GM12892 (cell line): ENCODE data around the gene CD99.
A peak's percentile ranks its signal among the peaks of the same experiment; 100 is the strongest.

ENCODE experiments used
- DNase-seq: peaks from one replicate; pipeline ENCODE4 v3.0.0; 2011; ENCODE audit not compliant: insufficient read length
- FAIRE-seq: peaks from 2 replicates; lab custom pipeline; 2011; peaks lifted over from hg19 to GRCh38; lab: Jason Lieb, UNC
- POLR2A ChIP-seq: IDR thresholded peaks from 2 replicates; pipeline ENCODE4 v1.6.1; 2011; ENCODE audit warnings: low read depth, low read length, control low read depth
- POLR2AphosphoS5 ChIP-seq: IDR thresholded peaks from 2 replicates; pipeline ENCODE4 v1.6.1; 2011; ENCODE audit warnings: low read depth, low read length, control low read depth
- TAF1 ChIP-seq: IDR thresholded peaks from 2 replicates; pipeline ENCODE4 v1.6.1; 2011; ENCODE audit warnings: low read depth, mild to moderate bottlenecking, control low read depth, low read length, borderline replicate concordance

CD99 gene

DNA sequence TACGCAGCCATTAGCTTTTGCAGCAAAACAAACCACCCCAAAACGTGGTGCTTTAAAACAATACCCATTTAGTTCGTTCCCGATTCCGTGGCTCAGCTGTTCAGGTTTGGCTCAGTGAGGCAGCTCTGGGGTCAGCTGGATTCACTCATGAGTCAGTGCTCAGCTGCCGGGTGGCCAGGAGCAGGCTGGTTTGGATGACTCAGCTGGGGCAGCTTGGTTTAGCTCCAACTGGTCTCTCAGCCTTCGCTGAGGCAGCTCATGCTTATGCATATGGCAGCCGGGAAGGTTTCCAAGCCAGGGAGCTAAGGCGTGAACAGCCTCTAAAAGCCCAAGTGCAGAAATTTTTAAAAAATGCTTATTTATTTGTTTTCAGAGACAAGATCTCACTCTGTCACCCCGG, 13.3 kb upstream of the CD99 start:
- no peak for DNase-seq
- TF ChIP-seq TAF1 (no peak), POLR2AphosphoS5 (no peak), POLR2A (no peak)
- FAIRE-seq = no peak

DNA sequence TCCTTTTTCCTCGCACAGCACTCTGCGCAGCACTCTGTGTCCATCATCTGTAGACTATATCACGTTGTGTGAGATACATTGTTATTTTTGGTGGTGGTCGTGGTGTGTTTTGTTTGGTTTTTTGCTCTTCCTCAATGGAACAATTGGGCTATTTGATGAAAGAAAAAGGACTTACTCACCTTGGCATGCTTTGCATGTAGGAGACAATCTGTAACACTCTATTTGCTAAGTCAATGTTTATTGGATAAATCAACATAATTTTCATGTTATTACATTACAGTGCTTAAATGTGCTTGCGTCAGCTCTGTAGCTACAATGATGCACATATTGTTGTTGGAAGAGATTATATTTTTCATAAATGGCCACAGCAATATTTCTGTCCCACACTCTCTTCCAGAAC, 12.5 kb upstream of the CD99 start:
- no peak for TF ChIP-seq POLR2AphosphoS5
- TF ChIP-seq POLR2A = no peak
- TF ChIP-seq TAF1 = no peak
- FAIRE-seq (no peak), DNase-seq (no peak)

GRCh38 chrX:2679534-2680485, 11.3 kb upstream of the CD99 start:
- no peak for FAIRE-seq
- no peak for DNase-seq
- TF ChIP-seq POLR2AphosphoS5 = no peak
- TF ChIP-seq TAF1 = no peak
- no peak for TF ChIP-seq POLR2A

DNA sequence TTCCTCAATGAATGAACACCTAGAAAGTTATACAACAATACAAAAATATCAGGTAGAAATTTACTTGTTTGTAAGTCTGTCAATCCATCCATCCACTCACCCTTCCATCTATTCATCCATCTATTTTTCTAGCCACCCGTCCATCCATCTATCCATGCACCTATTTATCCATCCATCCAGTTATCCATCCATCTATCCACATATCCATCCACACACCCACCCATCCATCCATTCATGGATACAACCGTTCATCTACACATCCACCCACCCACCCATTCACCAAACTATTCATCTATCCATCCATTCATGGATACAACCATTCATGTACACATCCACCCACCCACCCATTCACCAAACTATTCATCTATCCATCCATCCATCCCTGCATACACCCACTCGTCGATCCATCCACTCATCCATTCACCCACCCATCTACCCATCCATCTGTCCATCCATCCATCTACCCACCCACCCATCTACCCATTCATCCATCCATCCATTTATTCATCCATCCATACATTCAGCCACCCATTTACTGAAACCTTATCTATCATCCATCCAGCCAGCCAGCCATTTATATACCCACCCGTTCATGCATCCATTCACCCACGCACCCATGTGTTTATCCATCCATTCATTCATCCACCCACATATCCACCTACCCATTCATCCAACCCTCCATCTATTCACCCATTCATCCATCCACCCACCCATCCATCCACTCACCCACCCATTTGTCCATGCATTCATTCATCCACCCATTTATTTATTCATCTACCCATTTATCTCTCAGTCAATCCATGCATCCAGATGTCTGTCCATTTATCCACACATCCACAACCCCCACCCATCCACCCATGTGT, 10.4 kb upstream of the CD99 start:
- TF ChIP-seq POLR2AphosphoS5 (no peak), POLR2A (no peak), TAF1 (no peak)
- no peak for DNase-seq
- no peak for FAIRE-seq

DNA sequence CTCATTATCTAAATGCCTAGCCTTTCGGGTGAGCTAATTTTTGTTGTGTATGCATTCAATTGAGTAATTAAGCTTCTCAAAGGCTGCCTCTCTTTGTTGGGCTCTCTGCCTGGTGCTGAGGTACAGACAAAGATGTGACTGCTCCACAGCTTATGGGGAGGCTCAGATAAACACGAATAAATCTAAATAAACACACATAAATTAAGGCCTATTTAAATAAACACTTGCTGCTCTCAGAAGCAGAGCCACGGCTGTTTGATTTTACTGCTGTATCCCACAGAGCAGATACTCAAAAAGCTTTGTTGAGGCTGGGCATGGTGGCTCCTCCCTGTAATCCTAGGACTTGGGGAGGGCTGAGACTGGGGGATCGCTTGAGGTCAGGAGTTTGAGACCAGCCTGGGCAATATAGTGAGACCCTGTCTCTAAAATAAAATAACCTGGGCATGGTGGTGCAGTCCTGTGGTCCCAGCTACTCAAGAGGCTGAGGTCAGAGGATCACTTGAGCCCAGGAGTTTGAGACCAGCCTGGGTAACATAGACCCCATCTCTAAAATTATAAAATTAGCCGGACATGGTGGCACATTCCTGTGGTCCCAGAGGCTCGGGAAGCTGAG, 8.4 kb upstream of the CD99 start:
- DNase-seq (no peak), FAIRE-seq (no peak)
- no peak for TF ChIP-seq POLR2AphosphoS5
- no peak for TF ChIP-seq TAF1
- TF ChIP-seq POLR2A = no peak

DNA sequence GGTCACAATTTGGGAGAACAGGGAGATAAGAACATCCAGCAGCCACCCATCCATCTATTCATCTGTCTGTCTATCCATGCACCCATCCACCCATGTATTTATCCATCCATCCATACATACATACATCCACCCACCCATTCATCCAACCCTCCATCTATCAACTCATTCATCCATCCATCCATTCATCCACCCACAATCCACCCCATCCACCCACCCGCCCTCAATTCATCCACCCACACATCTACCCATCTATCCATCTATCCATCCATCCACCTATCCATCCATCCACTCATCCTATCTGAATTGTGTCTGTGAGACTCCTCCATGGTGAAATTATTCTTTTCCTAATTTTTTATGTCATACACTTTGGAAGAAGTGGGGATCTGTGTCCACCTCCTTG, 6.8 kb upstream of the CD99 start:
- no peak for TF ChIP-seq POLR2AphosphoS5
- no peak for TF ChIP-seq TAF1
- no peak for TF ChIP-seq POLR2A
- FAIRE-seq (no peak), DNase-seq (no peak)

DNA sequence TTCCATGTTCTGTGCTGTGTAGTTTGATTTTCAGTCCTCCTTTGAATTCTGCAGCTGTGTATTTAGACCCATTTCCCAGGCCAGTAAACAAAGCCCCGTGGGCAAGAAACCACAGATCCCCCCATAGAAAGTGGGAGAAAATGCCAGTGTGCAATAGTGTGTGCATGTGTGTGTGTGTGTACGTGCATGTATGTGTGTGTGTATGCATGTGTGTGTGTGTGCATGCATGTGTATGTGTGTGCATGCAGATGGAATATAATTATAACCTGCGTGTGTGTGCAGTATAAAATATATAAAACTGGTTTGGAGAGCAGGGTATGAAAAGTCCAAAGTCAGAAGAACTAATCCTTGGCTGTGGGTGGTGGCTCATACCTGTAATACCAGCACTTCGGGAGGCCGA, 5.2 kb upstream of the CD99 start:
- FAIRE-seq = peak; percentile 72

DNA sequence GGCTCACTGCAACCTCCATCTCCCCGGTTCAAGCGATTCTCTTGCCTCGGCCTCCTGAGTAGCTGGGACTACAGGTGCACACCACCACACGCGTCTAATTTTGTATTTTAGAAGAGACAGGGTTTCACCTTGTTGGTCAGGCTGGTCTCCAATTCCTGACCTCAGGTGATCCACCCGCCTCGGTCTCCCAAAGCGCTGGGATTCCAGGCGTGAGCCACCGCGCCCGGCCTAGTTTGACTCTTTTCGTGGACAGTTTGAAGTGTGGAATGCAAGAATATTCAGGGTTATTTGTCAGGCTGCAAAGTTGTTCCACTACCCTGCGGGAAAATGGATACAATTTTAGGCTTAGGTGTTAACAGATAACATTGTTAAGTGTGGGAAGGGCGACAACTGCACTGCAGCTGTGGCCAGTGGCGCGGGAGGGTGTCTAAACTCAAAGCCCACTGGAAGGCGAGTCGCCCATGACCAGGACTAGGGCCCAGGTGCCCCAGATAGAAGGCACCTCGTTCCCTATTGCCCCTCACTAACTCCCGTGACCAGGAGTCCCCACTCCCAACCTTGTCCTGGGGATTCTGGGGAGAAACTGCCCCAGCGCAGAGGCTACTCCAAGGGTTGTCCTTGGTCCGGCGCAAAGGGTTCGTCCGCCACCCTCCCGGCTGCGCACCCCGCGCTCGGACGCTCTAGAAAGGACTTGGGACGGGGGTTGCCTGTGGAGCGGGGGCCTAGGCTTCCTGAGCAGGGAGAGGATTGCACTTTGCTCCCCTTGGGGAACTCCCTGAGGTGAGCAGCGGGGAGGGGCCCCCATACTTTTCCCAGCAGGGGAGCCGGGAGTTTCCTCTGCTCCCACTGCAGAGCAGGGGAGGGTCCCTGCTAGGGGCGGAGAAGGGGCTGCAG, 1.1 kb upstream of the CD99 start:
- TF ChIP-seq TAF1 = no peak
- TF ChIP-seq POLR2A = no peak
- no peak for TF ChIP-seq POLR2AphosphoS5
- FAIRE-seq (no peak), DNase-seq (no peak)

More for the DNA sequence above, 5.2 kb upstream of the CD99 start:
- no peak for DNase-seq
- no peak for TF ChIP-seq POLR2AphosphoS5
- no peak for TF ChIP-seq TAF1
- TF ChIP-seq POLR2A = no peak

DNA sequence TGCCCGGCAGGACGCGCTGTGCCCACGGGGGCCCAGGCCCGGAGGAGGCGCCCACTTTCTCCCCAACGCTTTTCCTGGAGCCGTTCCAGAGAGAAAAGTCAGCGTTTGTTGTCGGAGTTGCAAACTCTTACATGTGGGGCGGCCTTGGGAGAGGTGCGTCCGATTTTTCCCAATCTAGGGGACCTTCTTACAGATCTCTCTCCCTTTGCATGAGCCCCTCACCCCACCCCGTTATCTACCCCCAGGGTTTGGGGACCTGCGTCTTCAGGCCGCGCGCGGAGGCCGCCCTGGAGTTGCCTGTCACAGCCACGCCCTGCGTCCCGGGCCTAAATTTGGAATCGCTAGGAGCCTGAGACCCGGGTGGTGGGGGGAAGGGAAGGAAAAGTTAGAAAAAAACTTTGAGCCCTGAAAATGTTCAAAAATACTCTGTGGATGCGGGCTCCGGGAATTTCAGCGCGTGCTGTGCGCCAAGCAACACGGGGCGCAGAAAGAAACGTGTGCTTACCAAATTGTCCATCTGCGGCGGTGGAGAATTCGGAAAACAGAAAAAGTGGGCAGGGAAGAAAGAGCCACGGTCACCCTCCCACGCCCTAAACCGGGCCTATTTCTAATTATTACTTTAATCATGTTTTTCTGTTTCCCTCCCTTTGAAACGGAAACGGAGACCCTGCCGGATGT, 587 bp downstream of the CD99 start:
- DNase-seq = no peak
- no peak for TF ChIP-seq TAF1
- TF ChIP-seq POLR2AphosphoS5 = no peak
- no peak for TF ChIP-seq POLR2A
- peak; percentile 27 for FAIRE-seq
